ENCODE measurements around the gene ZNF341.

The ZNF341 gene

GRCh38 chr20:33811776-33812151 is 80.0 kb downstream of the ZNF341 start:
- peak overlapping the region; percentile 99 for H3K9ac ChIP-seq (ENCODE audit: low read length)
- peak overlapping the region; percentile 94 for H3K4me3 ChIP-seq (ENCODE audit: low read length)
- peaks cover 19% of the 10 kb centered on the region for H3K4me1 ChIP-seq (ENCODE audit: low read length)
- peaks cover 27% of the 10 kb centered on the region for H3K36me3 ChIP-seq (replicated peaks; ENCODE audit: low read depth, low read length)
- peaks cover 56% of the 10 kb centered on the region for H3K79me2 ChIP-seq (ENCODE audit: low read length)
- H2AFZ ChIP-seq (ENCODE audit: low read depth, low read length) = no peak overlapping the region; the same call in 1 of the 2 replicates
- no peak for TF ChIP-seq EZH2phosphoT487 (IDR thresholded peaks at IDR 0.05; ENCODE audit: low read depth)
- TF ChIP-seq CTCF (IDR thresholded peaks at IDR 0.05; ENCODE audit: low read depth, low read length) = no peak
- H3K27ac ChIP-seq (ENCODE audit: low read length) = peak overlapping the region; percentile 74
- no peaks in the 10 kb centered on the region for H3K9me3 ChIP-seq (ENCODE audit: insufficient read depth, low read length)
- H3K4me2 ChIP-seq (ENCODE audit: low read length) = peak overlapping the region; percentile 98
- H3K27me3 ChIP-seq (ENCODE audit: low read depth, low read length) = no peaks in the 10 kb centered on the region
- peaks cover 40% of the 10 kb centered on the region for H4K20me1 ChIP-seq (ENCODE audit: insufficient read depth, low read length)

GRCh38 chr20:33812152-33812849 is 80.5 kb downstream of the ZNF341 start:
- Histone ChIP-seq H3K9ac (ENCODE audit: low read length) (peak overlapping the region; percentile 99), H3K27me3 (ENCODE audit: low read depth, low read length) (no peaks in the 10 kb centered on the region), H3K79me2 (ENCODE audit: low read length) (peaks cover 61% of the 10 kb centered on the region), H4K20me1 (ENCODE audit: insufficient read depth, low read length) (peaks cover 45% of the 10 kb centered on the region), H3K9me3 (ENCODE audit: insufficient read depth, low read length) (no peaks in the 10 kb centered on the region), H3K4me1 (ENCODE audit: low read length) (peaks cover 19% of the 10 kb centered on the region), H3K36me3 (replicated peaks; ENCODE audit: low read depth, low read length) (peaks cover 29% of the 10 kb centered on the region), H3K27ac (ENCODE audit: low read length) (peak overlapping the region; percentile 74), H3K4me2 (ENCODE audit: low read length) (peak overlapping the region; percentile 98), H2AFZ (ENCODE audit: low read depth, low read length) (no peak overlapping the region; the same call in 1 of the 2 replicates), H3K4me3 (ENCODE audit: low read length) (peak overlapping the region; percentile 94)
- TF ChIP-seq CTCF (IDR thresholded peaks at IDR 0.05; ENCODE audit: low read depth, low read length) (no peak), EZH2phosphoT487 (IDR thresholded peaks at IDR 0.05; ENCODE audit: low read depth) (no peak)

- Histone ChIP-seq H3K9ac (ENCODE audit: low read length) (peak overlapping the region; percentile 99), H2AFZ (ENCODE audit: low read depth, low read length) (no peak overlapping the region), H3K4me3 (ENCODE audit: low read length) (peak overlapping the region; percentile 94), H3K4me2 (ENCODE audit: low read length) (peak overlapping the region; percentile 98), H3K27me3 (ENCODE audit: low read depth, low read length) (no peaks in the 10 kb centered on the region), H3K79me2 (ENCODE audit: low read length) (peaks cover 68% of the 10 kb centered on the region), H3K27ac (ENCODE audit: low read length) (no peak overlapping the region), H3K9me3 (ENCODE audit: insufficient read depth, low read length) (no peaks in the 10 kb centered on the region), H3K4me1 (ENCODE audit: low read length) (peaks cover 25% of the 10 kb centered on the region), H3K36me3 (replicated peaks; ENCODE audit: low read depth, low read length) (peaks cover 29% of the 10 kb centered on the region), H4K20me1 (ENCODE audit: insufficient read depth, low read length) (peaks cover 52% of the 10 kb centered on the region)
- no peak for TF ChIP-seq EZH2phosphoT487 (IDR thresholded peaks at IDR 0.05; ENCODE audit: low read depth)
- TF ChIP-seq CTCF (IDR thresholded peaks at IDR 0.05; ENCODE audit: low read depth, low read length) = no peak
Observed at GRCh38 chr20:33812908-33813462, 81.2 kb downstream of the ZNF341 start.

- TF ChIP-seq EZH2phosphoT487 (IDR thresholded peaks at IDR 0.05; ENCODE audit: low read depth) (no peak), CTCF (IDR thresholded peaks at IDR 0.05; ENCODE audit: low read depth, low read length) (no peak)
- Histone ChIP-seq H3K4me2 (ENCODE audit: low read length) (no peak overlapping the region), H3K4me3 (ENCODE audit: low read length) (no peak overlapping the region), H3K27me3 (ENCODE audit: low read depth, low read length) (no peaks in the 10 kb centered on the region), H4K20me1 (ENCODE audit: insufficient read depth, low read length) (peaks cover 63% of the 10 kb centered on the region), H2AFZ (ENCODE audit: low read depth, low read length) (no peak overlapping the region), H3K4me1 (ENCODE audit: low read length) (peaks cover 38% of the 10 kb centered on the region), H3K79me2 (ENCODE audit: low read length) (peaks cover 81% of the 10 kb centered on the region), H3K9me3 (ENCODE audit: insufficient read depth, low read length) (no peaks in the 10 kb centered on the region), H3K36me3 (replicated peaks; ENCODE audit: low read depth, low read length) (peaks cover 34% of the 10 kb centered on the region), H3K9ac (ENCODE audit: low read length) (no peak overlapping the region), H3K27ac (ENCODE audit: low read length) (no peak overlapping the region)
Observed at GRCh38 chr20:33814238-33814712, 82.5 kb downstream of the ZNF341 start.
